Ureter (tissue), 1 donor: ENCODE data around the gene RAD51B. TPM values are rescaled to one million over a fixed set of nuclear protein-coding genes. Genes with fewer than 3 reads are reported as not detected.

Experiments
- DNase-seq: peaks from one replicate; pipeline ENCODE4 v3.0.0-alpha.2; 2020; ENCODE audit warnings: low spot score
- total RNA-seq: library from RNA; stranded (reverse); gene quantifications from one replicate; pipeline ENCODE4 v1.2.4, GENCODE V29; 2023
- donor health status: DM: yes; HTN: yes; CAD: no.

RAD51B gene
- total RNA-seq, 1 donor from 2014 or later: 36.6 TPM

DNA sequence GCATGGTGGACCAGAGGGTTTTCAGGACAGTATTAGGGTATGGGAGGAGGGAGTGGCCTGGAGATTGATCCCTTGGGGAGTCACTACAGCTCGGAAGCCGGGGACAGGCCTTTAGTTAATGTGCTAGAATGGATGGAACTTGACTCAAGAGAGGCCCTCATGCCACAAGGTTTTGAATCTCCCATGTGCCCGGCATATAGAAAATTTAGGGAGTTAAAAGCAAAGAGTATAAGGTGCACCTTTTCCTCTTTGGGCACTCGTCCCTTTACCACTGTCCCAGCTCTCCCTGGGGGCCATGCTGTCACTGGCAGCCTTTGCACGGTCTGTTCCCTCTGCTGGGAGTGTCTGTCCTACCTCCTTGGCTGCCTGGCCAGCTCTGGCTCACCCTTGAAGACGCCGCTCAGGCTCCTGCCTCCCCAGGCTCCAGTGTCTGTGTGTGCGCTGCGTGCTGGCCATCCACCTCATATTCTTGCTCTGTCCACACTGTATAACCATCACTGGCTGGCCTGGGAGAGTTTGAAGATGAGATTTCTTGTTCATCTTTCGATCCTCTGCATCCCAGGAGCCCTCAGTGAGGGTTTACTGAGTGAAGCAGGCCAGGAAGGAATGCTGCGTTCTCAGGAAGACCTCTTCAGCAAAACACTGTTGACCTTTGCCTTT, 811.9 kb downstream of the RAD51B start:
- no peak for DNase-seq

GRCh38 chr14:68632054-68632895, 812.7 kb downstream of the RAD51B start:
- DNase-seq: no peak

- no peak for DNase-seq
These were observed 813.8 kb downstream of the RAD51B start for GRCh38 chr14:68633131-68633991.

- no peak for DNase-seq
These were observed 814.8 kb downstream of the RAD51B start for GRCh38 chr14:68634332-68634731.

- no peak for DNase-seq
These were observed 815.5 kb downstream of the RAD51B start for GRCh38 chr14:68634874-68635595.

DNA sequence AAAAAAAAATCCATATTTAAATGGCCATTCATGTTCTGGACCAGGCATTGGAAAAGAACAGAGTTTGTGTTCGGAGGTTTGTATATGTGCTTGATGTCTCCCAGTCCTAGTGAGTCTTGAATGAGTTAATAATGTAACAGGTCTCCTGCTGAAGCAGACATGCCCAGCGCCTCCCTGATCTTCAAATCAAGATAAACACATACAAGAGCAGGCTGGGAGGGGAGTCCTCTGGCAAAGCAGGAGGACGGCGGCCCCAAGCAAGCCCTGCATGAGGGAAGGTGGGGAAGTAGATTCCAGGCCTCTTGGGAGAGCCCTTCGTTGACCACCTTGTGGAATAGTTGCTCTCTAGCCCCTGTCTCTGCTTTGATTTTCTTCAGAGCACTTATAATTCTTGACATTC, 817.0 kb downstream of the RAD51B start:
- DNase-seq: no peak

DNA sequence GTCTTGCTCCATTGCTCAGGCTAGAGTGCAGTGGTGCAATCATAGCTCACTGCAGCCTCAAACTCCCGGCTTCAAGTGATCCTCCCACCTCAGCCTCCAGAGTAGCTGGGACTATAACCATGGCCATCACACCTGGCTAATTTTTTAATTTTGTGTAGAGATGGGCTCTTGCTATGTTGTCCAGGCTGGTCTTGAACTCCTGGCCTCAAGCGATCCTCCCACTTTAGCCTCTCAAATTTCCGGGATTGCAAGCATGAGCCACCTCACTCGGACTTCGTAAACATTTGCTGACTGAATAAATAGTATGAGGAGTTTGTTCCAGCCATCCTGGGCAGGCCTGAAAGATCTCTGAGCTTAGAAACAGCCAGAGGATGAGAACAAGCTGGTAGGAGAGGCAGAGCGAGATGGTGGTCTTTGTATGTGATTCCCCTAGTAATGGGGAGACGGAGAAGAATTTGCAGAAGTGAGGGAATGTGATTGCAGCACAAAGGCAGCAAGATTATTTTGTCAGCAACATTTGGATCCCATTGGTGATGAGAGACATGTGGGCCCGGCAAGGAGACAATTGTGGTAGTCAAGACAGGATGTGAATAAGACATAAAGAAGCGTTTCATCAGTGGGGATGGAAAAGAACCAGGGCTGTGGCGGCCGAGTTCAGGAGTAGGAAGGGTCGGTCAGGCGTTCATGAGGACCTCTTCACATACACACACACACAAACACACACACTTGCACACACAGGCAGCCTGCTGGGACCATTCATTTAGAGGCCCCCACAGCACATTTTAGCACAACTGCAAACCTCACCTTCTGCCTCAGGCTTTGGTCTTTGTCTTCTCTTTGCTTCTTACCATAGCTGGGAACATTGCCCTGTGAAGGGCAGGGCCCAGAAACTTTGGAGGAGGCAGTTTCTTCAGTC, 817.8 kb downstream of the RAD51B start:
- no peak for DNase-seq

DNA sequence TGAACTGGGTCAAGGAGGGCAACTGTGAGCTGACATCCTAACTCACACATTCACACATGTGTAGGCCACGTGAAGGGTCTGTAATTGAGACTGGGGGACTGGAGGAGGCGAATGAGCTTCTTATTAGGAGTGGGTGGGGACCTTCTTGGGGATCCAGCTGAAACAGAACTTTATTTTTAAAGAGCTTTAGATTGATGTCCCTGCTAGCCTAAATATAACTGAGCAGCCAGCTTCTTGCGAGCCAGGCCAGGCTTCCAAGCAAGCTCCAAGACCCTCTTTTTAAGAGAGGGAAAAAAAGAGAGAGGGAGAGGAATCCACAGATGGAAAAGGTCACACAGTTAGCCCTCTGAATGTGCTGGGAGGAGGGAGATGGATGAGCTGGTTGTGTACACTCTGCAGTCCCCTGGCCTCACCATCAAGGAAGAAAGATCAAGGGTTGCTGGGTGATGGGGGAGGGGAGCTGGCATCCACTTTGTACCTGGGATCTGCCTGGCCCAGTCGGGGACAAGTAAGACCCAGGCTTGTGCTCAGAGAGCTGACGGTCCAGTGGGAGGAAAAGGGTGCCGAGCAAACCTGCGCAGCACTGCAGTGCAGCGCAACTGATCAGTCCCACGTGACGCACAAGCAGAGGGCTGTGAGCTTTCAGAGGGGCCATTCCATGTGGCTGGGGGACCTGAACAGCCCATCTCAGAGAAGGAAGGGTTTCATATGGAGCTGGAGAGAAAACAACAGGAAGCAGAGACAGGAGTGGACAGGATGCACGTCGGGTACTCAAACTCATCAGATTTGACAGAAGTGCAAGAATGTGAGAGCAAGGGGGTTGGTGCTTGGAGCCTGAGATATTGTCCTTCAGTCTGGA, 818.8 kb downstream of the RAD51B start:
- no peak for DNase-seq

DNA sequence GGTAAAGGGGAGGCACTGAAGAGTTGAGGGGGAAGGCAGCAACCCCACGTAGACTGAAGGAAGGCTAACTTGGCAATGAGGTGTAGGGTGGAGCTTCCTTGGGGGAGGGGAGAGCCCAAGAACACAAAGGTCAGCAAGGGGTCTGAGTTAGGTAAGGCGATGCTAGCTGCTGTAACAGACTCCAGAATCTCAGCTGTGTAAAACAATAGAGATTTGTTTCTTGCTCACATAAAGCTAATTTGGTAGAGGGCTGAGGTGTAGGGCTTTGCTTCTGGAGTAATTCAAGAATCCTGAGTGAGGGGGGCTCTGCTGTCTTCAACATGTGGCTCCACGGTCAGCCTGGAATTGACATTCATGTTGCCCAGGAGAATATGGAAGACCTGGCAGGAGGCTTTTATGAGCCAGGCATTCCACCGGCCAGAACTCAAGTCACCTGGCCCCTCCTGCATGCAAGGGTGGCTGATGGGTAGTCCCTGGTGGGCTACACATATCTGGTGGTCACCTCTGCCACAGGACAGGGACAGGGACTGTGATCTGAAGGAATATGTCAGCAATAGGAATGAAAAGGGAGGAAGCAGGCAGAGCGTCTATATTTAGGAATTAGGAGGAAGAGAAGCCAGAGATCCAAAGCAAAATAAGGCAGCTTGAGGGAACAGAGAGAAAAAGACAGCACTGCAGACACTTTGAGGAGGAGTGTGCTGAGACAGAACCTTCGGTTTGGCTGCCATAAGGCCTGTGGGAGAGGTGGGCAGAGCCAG, 819.6 kb downstream of the RAD51B start:
- DNase-seq: no peak

- DNase-seq: no peak
These were observed 820.4 kb downstream of the RAD51B start for GRCh38 chr14:68639758-68640574.

DNA sequence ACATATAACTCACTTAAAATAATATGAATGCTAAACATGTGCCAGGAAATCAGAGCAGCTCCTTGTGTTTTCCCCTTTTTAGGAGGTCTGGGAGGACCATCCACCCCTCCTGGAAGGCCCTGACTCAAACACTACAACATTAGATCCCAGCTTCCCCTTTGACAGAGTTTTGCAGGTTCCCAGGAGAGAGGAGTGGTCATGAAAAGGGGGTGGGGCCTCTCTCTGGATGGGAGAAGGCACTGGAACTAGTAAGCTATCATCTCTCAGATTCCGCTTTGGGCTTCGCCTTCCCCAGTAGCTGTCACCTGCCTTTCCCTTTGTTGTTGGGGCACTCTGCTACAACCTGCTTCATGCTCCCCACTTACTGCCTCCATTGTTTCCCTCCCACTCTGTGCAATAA, 824.1 kb downstream of the RAD51B start:
- no peak for DNase-seq

GRCh38 chr14:68644101-68644500, 824.5 kb downstream of the RAD51B start:
- DNase-seq: no peak

- DNase-seq: no peak
These were observed 825.8 kb downstream of the RAD51B start for GRCh38 chr14:68645371-68645770.

DNA sequence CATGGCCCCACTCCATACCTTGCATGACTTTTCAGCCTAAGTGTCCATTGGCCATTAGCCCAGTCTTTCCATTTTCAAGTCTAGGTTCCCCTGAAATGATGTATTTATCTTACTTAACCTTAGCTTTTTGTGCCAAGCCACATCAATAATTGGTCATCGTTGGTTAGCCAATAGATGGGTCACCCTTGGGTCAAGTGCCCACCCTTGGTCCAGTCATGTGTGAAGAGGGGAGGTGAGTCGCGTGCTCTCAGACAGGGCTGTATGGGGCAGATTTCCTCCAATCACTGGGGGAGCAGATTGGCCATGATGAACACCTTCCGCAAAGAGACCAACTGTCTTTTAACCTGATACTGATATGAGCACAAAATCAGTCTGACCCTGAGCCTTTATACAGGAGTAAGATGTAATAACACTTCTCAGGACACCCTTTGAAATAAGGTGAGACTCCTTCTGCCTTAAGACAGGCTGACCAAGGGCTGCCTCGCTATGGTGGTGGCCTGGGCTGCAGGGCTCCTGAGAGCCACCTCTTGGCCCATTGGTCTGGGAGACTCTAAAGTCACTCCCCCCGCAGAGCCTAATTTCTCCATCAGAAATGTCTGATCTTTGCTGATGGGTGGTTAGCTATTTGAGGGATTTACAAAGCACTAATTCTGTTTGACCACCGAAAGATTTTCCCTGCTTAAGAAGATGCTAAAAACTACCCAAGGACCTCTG, 830.1 kb downstream of the RAD51B start:
- DNase-seq: no peak

DNA sequence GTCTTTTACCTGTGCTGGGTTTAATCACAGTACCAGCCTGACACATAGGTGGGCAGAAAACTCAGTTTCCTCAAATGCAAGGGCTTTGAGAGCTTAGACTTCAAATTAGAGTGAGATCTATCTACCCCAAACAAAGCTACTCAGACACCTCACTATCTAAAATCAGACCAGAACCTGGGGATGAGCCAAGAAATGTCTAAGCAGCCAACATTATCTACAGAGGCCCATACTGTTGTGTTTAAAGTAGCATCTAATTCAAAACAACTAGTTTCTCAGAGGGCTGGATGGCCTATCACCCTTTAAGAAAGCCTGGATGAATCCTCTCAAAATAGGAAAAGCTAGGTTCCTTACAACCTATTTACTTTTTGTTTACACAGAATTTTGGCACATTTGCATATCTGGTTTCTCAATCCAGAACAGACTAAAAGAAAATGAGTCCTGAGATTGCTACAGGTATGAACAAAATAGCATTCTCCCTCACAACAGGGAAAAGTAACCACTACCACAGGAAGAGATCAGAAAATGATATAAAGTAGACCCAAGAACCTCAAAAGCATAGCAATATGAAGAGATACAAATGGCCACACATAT, 830.9 kb downstream of the RAD51B start:
- DNase-seq: no peak

DNA sequence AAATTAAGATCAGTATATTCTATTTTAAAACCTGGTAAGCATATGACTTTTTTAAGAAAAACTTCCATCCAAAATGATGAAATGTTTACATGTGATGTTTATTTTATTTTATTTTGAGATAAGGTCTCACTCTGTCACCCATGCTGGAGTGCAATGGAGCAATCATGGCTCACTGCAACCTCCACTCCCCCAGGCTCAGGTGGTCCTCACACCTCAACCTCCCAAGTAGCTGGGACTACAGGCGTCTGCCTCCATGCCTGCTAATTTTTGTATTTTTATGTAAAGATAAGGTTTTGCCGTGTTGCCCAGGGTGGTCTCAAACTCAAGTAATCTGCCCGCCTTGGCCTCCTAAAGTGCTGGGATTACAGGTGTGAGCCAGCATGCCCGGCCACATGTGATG, 831.5 kb downstream of the RAD51B start:
- DNase-seq: no peak
